GM19455 (cell line): ENCODE results near the gene DIAPH3.

Experiments used
- ATAC-seq: cut with Tn5 transposase; IDR thresholded peaks from one replicate; pipeline ENCODE4 v1.9.1; 2021; ENCODE audit not compliant: unreplicated experiment

The DIAPH3 gene

GRCh38 chr13:60020288-60020687 is 143.4 kb downstream of the DIAPH3 start:
- ATAC-seq: no peak

DNA sequence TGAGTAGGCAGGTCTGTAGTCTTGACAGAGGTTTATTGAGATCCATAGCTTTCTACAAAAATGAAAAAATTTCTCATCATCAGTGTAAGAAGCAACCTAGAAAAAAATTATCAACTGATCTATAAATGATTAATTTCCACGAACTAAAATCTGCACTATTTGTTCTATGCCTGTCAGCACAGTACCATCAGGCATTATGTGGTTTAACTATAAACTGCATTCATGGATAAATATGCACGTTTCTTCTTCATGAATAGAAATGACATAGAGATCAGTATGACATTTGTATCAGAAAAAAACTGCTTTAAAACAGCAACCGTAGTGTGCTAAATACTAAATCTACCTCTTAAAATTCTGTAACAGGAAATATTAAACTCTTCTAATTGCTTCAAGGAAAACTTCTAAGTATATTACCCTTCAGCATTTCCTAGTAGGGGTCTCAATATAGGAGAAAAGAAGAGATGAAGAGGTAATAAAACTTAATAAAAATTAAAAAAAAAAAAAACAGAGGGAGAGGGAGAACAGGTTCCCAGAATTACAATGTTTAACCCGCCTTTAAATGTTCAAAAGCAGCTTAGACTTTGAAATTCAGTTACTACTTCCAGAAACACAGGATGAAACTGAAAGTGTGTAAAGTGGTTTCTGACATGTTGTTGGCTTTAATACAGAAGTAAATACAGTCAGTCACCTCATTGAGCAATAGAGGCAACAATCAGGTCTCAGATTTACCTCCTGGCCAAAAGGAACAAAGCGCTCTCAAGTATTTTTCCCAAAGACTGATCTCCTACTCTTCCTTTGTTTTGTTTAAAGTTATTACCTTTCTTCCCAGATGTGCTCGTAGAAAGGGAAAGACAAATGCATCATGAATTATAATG is 144.4 kb downstream of the DIAPH3 start:
- peak; percentile 87 for ATAC-seq

DNA sequence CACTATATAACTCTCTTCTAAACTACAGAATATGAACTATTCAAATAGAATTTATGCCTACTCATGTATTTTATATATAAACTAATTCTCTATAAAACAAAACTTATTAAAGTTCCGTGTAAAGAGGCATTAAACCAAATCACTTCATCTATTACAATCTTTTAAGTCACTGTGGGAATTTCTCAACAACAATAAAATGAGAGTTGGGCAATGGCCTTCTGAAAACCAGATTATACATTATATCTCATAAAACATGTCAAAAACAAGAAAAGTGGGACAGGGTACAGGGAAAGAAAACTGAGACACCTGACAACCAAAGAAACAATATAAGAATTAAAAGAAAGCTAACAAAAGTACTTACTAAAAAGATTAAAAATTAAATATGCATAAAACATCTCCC is 145.2 kb downstream of the DIAPH3 start:
- ATAC-seq: no peak

- no peak for ATAC-seq
These were observed 147.5 kb downstream of the DIAPH3 start for GRCh38 chr13:60016229-60016628.

DNA sequence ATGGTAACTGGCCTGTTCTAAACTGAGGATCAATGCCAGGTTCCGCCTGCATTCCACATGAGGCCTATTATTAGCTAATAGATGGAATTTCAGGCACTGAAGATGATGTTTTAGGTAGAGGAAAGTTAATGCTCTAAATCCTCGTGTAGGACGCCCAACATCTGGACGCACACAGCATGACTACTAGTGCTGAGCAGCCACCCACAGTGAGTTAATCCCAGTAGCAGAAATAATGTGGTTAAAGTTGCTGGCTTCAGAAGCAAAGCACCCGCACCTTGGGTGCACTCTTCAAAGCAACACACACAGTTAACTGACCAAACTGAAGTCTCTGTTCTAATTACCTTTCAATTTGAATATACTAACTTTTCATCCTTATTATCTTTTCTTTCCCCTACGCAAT is 150.6 kb downstream of the DIAPH3 start:
- ATAC-seq: no peak

DNA sequence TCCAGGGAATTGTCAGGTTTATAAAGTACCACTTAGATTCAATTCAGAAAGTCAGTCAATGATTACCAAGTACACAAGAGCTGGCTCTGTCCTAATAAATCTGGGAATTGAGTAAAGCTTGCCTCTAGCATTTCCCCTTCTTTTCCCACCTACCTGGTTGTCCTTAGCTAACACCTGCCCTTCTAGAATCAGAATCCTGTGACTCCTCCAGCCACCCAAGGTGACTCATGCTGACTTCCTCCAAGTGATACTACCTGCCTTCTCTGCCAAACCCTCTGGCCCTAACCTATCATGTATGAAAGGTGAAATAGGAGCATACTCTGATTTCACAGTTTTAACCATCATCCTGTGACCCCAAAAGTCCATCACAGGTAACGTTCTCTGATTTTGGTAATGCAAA is 151.2 kb downstream of the DIAPH3 start:
- ATAC-seq: no peak

GRCh38 chr13:60009300-60010253 is 154.2 kb downstream of the DIAPH3 start:
- no peak for ATAC-seq

GRCh38 chr13:60001889-60002288 is 161.8 kb downstream of the DIAPH3 start:
- no peak for ATAC-seq

DNA sequence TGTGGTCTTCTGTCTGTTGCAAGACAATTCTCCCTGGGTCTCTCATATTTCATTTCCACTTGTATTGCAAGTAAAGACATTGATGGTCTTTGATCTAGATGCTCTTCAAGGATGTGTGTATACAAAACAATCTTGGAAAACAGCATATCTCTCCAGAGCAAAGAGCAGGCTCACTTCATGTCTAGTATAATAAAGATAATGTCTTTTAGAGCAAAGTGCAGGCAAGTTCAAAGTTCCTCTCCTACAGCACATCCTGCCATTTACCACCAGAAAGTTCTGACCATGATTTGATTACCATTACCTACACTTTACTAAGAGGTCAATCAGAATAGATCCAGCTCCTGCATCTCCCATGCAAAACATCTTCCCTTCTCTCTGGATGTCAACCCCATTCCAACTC is 162.8 kb downstream of the DIAPH3 start:
- no peak for ATAC-seq

GRCh38 chr13:60000081-60000480 is 163.6 kb downstream of the DIAPH3 start:
- ATAC-seq: no peak

DNA sequence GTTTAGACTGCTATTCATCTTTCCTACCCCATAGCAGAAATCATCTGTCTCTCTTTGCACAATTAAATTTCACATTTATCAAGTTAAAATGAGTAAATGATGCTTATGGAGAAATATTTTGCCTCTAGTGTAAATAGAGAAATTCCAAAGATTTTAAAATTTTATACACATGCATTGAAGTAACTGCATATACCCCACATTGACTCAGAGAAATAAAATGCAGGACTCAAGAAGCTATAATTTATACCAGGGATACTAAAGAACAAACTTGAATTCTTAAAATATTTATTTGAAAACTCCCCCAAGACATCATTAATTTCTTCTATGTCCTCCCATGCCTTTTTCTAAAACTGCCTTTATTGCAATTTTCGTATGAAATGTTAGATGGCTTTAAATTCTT is 165.8 kb downstream of the DIAPH3 start:
- ATAC-seq: no peak

DNA sequence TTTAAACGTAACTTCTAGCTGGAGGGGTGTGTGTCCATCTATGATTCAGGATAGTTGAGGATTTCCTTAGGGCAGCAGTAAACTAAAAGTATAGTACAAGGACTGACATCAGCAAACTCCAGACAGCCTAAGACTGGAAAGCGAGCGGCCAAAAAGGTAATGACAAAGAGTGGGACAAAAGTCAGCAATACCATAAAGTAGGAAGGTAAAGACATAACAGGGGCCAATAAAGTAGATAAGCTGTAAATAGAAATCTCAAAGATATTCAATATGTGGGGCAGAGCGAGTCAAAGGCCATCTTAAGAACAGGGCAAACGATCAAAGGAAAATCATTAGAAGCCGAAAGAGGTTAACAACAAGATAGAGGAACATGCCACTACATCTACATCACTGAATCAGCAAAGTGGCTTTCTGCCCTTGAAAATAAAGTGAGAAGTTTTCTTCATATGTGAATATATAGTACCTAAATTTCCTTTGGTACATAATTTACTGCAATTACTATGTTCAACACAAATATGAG is 167.2 kb downstream of the DIAPH3 start:
- no peak for ATAC-seq

- no peak for ATAC-seq
These were observed 172.3 kb downstream of the DIAPH3 start for GRCh38 chr13:59991395-59991794.

GRCh38 chr13:59982631-59983382 is 180.9 kb downstream of the DIAPH3 start:
- ATAC-seq: no peak

- no peak for ATAC-seq
These were observed 184.1 kb downstream of the DIAPH3 start for GRCh38 chr13:59979589-59979988.

DNA sequence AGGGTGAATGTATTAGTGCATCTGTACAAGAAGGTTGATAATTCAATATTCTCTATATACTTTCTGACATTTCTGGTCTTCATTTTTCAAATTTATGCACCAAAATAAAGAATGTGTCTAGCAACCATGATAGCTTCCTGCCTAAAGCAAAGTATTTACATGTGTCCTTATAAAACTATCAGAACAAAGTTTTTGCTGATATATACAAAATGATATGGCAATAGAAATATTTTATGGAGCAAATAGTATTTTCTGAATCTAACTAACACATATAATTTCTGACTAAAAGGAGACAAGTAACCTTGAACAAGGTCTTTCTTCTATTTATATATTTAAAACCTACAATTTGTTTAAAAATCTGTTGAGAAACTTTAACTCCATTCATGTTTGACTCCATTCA is 184.9 kb downstream of the DIAPH3 start:
- no peak for ATAC-seq

DNA sequence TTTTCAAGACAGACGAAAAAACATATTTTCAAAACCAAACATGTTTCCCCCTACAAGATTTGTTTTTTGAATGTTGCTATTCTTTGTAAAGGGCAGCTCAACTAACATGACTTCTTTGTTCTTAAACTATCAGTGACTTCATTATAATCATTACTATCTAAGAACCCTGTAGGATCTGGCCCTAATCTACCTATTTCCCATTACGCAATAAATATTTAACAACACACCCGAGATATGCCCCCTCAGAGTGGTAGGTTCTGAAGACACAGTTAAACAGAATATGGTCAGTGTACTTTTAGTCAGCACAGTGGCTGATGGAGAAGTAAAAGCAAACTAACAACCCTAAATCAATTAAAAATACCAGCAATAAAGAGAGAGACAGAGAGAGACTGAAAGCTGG is 186.9 kb downstream of the DIAPH3 start:
- ATAC-seq: no peak

DNA sequence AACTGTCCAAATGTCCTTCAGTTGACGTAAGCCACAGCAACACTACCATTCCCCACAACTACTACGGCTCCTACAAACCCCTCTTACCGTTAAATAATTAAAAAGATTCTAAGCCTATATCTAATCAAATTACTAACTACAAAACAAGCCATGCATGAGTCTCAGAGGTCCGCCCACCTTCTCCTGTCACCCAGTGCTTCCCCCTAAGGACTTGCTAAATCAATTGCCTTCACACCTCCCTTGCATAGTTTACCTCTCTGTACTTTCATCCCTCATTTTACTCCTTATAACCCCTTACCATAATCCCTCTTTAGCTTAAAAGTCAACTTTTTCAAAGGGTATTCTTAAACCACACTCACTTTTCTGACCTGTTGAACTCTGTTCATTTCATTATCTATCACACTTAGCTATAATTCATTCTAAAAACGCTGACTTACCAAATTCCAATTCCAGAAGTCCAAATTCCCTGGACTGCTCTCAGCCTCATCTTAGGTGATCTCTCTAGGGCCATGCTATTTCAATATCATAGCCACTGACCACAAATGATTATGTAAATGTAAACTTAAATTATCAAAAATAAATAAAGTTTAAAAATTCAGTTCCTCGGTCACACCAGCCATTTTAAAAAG is 187.8 kb downstream of the DIAPH3 start:
- ATAC-seq: no peak

GRCh38 chr13:59970847-59971246 is 192.9 kb downstream of the DIAPH3 start:
- ATAC-seq: no peak

GRCh38 chr13:59963827-59964226 is 199.9 kb downstream of the DIAPH3 start:
- no peak for ATAC-seq
